Measurements from ENCODE around the gene HRC. TPM values are rescaled to one million over a fixed set of nuclear protein-coding genes. Genes with fewer than 3 reads are reported as not detected.

Gene HRC
- total and polyA plus RNA-seq, 11 donors = 267 to 1,953 (median 867) TPM

DNA sequence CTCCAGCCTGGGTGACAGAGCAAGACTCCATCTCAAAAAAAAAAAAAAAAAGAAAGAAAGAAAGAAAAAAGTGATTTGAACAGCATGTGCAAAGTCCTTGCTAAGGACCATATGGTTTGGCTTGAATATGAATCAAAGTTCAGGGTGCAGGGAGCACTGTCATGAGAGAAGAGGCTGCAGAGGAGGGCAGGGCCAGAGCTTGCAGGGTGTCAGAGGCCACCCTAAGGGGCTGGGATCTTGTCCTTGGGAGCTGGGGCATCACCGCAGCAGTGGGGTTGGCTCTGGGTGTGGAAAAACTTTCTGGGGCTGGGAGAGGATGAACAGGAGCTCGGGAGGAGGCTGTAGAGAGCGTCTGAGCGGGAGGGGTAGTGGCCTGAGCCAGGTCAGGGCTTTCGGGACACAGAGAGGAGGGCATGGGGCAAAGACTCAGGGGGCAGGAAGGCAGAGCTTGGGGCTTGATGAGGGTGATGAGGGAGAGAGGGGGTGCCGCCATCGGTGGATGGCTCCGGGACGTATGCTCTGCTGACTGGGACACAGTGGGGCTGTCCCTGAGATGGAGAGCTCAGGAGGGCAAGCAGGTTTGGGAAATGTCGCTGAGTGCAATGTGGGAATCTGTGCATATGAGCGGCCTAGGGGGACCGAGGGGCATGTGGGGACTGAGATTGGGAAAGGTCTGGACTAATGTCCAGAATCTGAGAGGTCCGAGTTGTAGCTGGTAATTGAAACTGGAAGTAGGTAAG lies 5.4 kb upstream of the HRC start:
- Histone ChIP-seq H3K27ac (peak overlapping the region in 4 of 12 donors; percentile 97 to 99 (median 98)), H3K9me3 (no peaks in the 10 kb centered on the region), H3K4me3 (no peak overlapping the region), H3K27me3 (no peaks in the 10 kb centered on the region), H3K4me1 (peaks cover 1 to 53% (median 27%) of the 10 kb centered on the region in 12 donors), H3K36me3 (peaks cover 0 to 17% (median 0%) of the 10 kb centered on the region in 9 donors)
- ATAC-seq (no peak), DNase-seq (peak in 1 of 5 donors; percentile 14)
- WGBS, 4 donors = 86 to 88% (median 87%) methylated on average over 13 of the region's 13 CpGs
- TF ChIP-seq, protein P1, sequence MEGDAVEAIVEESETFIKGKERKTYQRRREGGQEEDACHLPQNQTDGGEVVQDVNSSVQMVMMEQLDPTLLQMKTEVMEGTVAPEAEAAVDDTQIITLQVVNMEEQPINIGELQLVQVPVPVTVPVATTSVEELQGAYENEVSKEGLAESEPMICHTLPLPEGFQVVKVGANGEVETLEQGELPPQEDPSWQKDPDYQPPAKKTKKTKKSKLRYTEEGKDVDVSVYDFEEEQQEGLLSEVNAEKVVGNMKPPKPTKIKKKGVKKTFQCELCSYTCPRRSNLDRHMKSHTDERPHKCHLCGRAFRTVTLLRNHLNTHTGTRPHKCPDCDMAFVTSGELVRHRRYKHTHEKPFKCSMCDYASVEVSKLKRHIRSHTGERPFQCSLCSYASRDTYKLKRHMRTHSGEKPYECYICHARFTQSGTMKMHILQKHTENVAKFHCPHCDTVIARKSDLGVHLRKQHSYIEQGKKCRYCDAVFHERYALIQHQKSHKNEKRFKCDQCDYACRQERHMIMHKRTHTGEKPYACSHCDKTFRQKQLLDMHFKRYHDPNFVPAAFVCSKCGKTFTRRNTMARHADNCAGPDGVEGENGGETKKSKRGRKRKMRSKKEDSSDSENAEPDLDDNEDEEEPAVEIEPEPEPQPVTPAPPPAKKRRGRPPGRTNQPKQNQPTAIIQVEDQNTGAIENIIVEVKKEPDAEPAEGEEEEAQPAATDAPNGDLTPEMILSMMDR (IDR thresholded peaks at IDR 0.05) = no peak
- TF ChIP-seq POLR2A (IDR thresholded peaks at IDR 0.05) = no peak
- intact Hi-C loops (cut with DNase I) = loop anchor here in 3 of 10 donors (5.0 kb wide), 1 partner anchor 37 kb away; no protein-coding TSS in a partner anchor

GRCh38 chr19:49157445-49158224 lies 2.4 kb upstream of the HRC start, which contains the start of gene TRPM4:
TSS of gene TRPM4 (plus strand) at chr19:49157792. CDS start at chr19:49157867, 75 bp downstream.
- Histone ChIP-seq H3K4me3 (peak within 1 kb of the TSS; percentile 78 to 99 (median 90)), H3K4me1 (peaks cover 0 to 40% (median 16%) of the 10 kb centered on the region in 12 donors), H3K27me3 (no peaks in the 10 kb centered on the region), H3K9me3 (no peaks in the 10 kb centered on the region), H3K27ac (peak within 1 kb of the TSS; percentile 89 to 100 (median 96)), H3K36me3 (peaks cover 0 to 14% (median 0%) of the 10 kb centered on the region in 9 donors)
- 1% methylated on average over 23 to 41 of the region's 41 CpGs for WGBS, 4 donors
- DNase-seq (peak; percentile 95 to 97 (median 96)), ATAC-seq (peak; percentile 64 to 80 (median 79))
- intact Hi-C loops (cut with DNase I) = loop anchor here in 2 of 10 donors (5.0 to 10.0 kb wide), 3 partner anchors 40 to 283 kb away; partner anchors contain the start of genes PPP1R15A (in 1 of the 2) and SNRNP70 (in 1 of the 2)
- TF ChIP-seq, protein P1 (IDR thresholded peaks at IDR 0.05) = no peak
- TF ChIP-seq POLR2A (IDR thresholded peaks at IDR 0.05) = peak; percentile 6 to 92

GRCh38 chr19:49155820-49156346 lies 687 bp upstream of the HRC start:
- intact Hi-C loops (cut with DNase I) = loop anchor here in 2 of 10 donors (5.0 to 10.0 kb wide), 3 partner anchors 41 to 281 kb away; partner anchors contain the start of genes PPP1R15A (in 1 of the 2) and SNRNP70 (in 1 of the 2)
- Histone ChIP-seq H3K36me3 (peaks cover 0 to 6% (median 0%) of the 10 kb centered on the region in 9 donors), H3K9me3 (no peaks in the 10 kb centered on the region), H3K27me3 (peaks cover 0 to 3% (median 0%) of the 10 kb centered on the region in 9 donors), H3K4me1 (peaks cover 0 to 48% (median 23%) of the 10 kb centered on the region in 12 donors), H3K4me3 (peak overlapping the region in 11 of 12 donors; percentile 40 to 92 (median 70)), H3K27ac (peak overlapping the region; percentile 82 to 100 (median 95))
- WGBS, 4 donors = 33 to 37% (median 34%) methylated on average over 4 of the region's 4 CpGs
- peak; percentile 56 to 82 (median 78) for DNase-seq
- ATAC-seq = peak; percentile 62 to 76 (median 69)
- TF ChIP-seq POLR2A (IDR thresholded peaks at IDR 0.05) = peak in 1 of 2 donors; percentile 72
- TF ChIP-seq, protein P1 (IDR thresholded peaks at IDR 0.05) = no peak
